HepG2 (cell line): ENCODE measurements around the gene BLMH. TPM values are rescaled to one million over a fixed set of nuclear protein-coding genes. Genes with fewer than 3 reads are reported as not detected.

Experiments used
- ASH2L ChIP-seq: fragments of 300-600, 200-600 bp; sonication (generic); IDR thresholded peaks from 2 replicates; pipeline ENCODE4 v1.7.0; 2017; ENCODE audit warnings: low read depth, mild to moderate bottlenecking, moderate library complexity, mixed read lengths, low read length; ENCODE audit not compliant: insufficient read length
- ATF7 ChIP-seq, 2 experiments: fragments of 450-650 bp in 1 of 2; sonication (generic) in 1 of 2; formaldehyde crosslinking in 1 of 2; IDR thresholded peaks; 2 replicates each; pipeline versions ENCODE4 v1.4.0 to v1.6.1; 2016 to 2020; ENCODE audit warnings: antibody characterized with exemption in 1 of 2, mild to moderate bottlenecking in 1 of 2, missing genetic modification reagents in 1 of 2
- CREB1 ChIP-seq, 2 experiments: fragments of 450-650 bp in 1 of 2; IDR thresholded peaks; 2 replicates each; pipeline ENCODE4 v1.6.1; 2016 to 2017; ENCODE audit warnings: control low read depth in 1 of 2, mild to moderate bottlenecking in 1 of 2, missing compliant biosample characterization in 1 of 2, missing genetic modification characterization in 1 of 2
- EP300 ChIP-seq, 3 experiments: sonication (generic) in 1 of 3; formaldehyde crosslinking in 1 of 3; IDR thresholded peaks; 2 replicates each; pipeline versions ENCODE4 v1.5.1 to v1.6.1; 2011 to 2020; ENCODE audit warnings: low read depth in 2 of 3, low read length in 2 of 3, borderline replicate concordance in 1 of 3, improper control_type of control experiment in 1 of 3, mild to moderate bottlenecking in 1 of 3, missing genetic modification reagents in 1 of 3, moderate library complexity in 1 of 3
- FOXA3 ChIP-seq: IDR thresholded peaks from 2 replicates; pipeline ENCODE4 v1.6.1; 2016; ENCODE audit warnings: missing genetic modification reagents, missing compliant biosample characterization
- GABPA ChIP-seq, 2 experiments: IDR thresholded peaks; 2 replicates each; pipeline ENCODE4 v1.6.1; 2011 to 2016; ENCODE audit warnings: low read depth in 2 of 2, low read length in 1 of 2, missing biosample characterization in 1 of 2, missing genetic modification characterization in 1 of 2
- GATAD2A ChIP-seq: IDR thresholded peaks from 2 replicates; pipeline ENCODE4 v1.6.1; 2016
- HNF4A ChIP-seq: sonication (generic); formaldehyde crosslinking; IDR thresholded peaks from 2 replicates; pipeline ENCODE4 v1.4.0; 2020; ENCODE audit warnings: missing genetic modification reagents
- KDM6A ChIP-seq: IDR thresholded peaks from 2 replicates; pipeline ENCODE4 v1.6.1; 2016; ENCODE audit warnings: low read depth
- MBD4 ChIP-seq: IDR thresholded peaks from 2 replicates; pipeline ENCODE4 v1.6.1; 2012; ENCODE audit warnings: low read length, inconsistent platforms, borderline replicate concordance
- NCOR1 ChIP-seq: fragments of 200-600 bp; sonication (generic); IDR thresholded peaks from 2 replicates; pipeline ENCODE4 v1.7.0; 2017; ENCODE audit warnings: antibody characterized with exemption, low read length, borderline replicate concordance
- POLR2AphosphoS5 ChIP-seq: IDR thresholded peaks from 2 replicates; pipeline ENCODE4 v1.6.1; 2012; ENCODE audit warnings: low read depth, low read length
- SAP130 ChIP-seq: IDR thresholded peaks from 2 replicates; pipeline ENCODE4 v1.6.1; 2016; ENCODE audit warnings: low read depth
- ZBTB21 ChIP-seq: sonication (generic); formaldehyde crosslinking; IDR thresholded peaks from 2 replicates; pipeline ENCODE4 v1.4.0; 2020; ENCODE audit warnings: missing genetic modification reagents
- ZFP36 ChIP-seq: fragments of 150-350 bp; IDR thresholded peaks from 2 replicates; pipeline ENCODE4 v1.6.1; 2018; ENCODE audit warnings: borderline replicate concordance, low read length, low read depth; ENCODE audit not compliant: partially characterized antibody
- ZNF816 ChIP-seq: sonication (generic); formaldehyde crosslinking; IDR thresholded peaks from 2 replicates; pipeline ENCODE4 v1.8.0; 2022; ENCODE audit warnings: missing genetic modification reagents, mild to moderate bottlenecking, borderline replicate concordance
- polyA plus RNA-seq, 8 experiments: library from polyadenylated mRNA; depleted of rRNA in 3 of 8; stranded (reverse) in 7 of 8; unstranded in 1 of 8; fragments of >200 nt; fragmentation: Illumina TruSeq in 4 of 8; extraction: Trizol in 4 of 8; gene quantifications; 2 replicates each; pipeline versions ENCODE4 v1.2.1 to v1.2.3, GENCODE V29; 2011 to 2016; ENCODE audit warnings: low read depth in 4 of 8, missing spikeins in 1 of 8, mixed read lengths in 1 of 8; ENCODE audit not compliant: insufficient read depth in 1 of 8
- total RNA-seq, 5 experiments: library from RNA; depleted of rRNA; stranded (reverse); fragments of >200 nt; fragmentation: Illumina TruSeq; extraction: Trizol; gene quantifications; 2 replicates each; pipeline ENCODE4 v1.2.3, GENCODE V29; 2016; ENCODE audit warnings: low read depth in 1 of 5
- TF ChIP-seq, protein P1 (sequence below): IDR thresholded peaks from 2 replicates; pipeline ENCODE4 v1.6.1; 2016; ENCODE audit warnings: missing biosample characterization, missing genetic modification reagents, low read depth
- TF ChIP-seq, protein P2 (sequence below): sonication (generic); formaldehyde crosslinking; IDR thresholded peaks from 2 replicates; pipeline ENCODE4 v1.8.0; 2022; ENCODE audit warnings: mild to moderate bottlenecking, missing genetic modification reagents
- TF ChIP-seq, protein P3 (sequence below): sonication (generic); formaldehyde crosslinking; IDR thresholded peaks from 2 replicates; pipeline ENCODE4 v1.5.1; 2020; ENCODE audit warnings: mild to moderate bottlenecking, missing genetic modification reagents, borderline replicate concordance

The BLMH gene
- total and polyA plus RNA-seq, 2 of the 13 experiments (the other 11 are each of a cell fraction or from before 2014, with no cell fraction given) = 12.1 to 41.0 TPM

DNA sequence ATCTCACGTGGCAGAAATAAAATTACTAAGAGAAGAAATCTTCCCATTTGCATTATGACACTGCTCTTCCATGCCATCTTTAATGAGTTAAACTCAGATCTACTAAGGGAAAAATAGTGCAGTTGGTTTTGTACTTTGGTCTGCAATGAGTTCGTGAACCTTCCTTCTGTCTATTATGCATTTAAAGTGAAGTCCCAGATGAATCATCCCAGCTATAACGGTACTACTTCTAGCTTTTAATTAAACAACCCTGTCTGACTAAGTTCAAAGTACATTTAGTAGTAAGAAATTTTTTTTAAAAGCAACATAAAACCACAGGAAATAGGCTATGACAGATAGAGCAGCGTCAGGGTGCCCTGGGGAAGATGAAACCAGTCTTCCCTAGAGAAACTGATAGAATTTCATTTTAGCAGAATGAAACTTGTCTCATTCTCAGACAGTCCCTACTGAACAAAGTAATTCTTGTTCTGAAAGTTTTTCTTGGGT lies 40.4 kb upstream of the BLMH start (continued):
- TF ChIP-seq, protein P1, sequence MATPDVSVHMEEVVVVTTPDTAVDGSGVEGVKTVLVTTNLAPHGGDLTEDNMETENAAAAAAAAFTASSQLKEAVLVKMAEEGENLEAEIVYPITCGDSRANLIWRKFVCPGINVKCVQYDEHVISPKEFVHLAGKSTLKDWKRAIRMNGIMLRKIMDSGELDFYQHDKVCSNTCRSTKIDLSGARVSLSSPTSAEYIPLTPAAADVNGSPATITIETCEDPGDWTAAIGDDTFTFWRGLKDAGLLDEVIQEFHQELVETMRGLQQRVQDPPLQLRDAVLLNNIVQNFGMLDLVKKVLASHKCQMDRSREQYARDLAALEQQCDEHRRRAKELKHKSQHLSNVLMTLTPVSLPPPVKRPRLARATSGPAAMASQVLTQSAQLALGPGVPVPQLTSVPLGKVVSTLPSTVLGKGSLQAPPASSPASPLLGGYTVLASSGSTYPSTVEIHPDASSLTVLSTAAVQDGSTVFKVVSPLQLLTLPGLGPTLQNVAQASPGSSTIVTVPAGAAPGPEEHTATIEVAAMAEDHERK = no peak
- TF ChIP-seq HNF4A (CRISPR knock-in tag) (peak; percentile 70), SAP130 (peak; percentile 40), GABPA (IDR thresholded peaks at IDR 0.05; ENCODE audit: low read depth, low read length) (no peak), GABPA (CRISPR knock-in tag; IDR thresholded peaks at IDR 0.05; ENCODE audit: low read depth) (peak; percentile 42; the same call in 1 of the 2 replicates), ZBTB21 (CRISPR knock-in tag) (0 out of 2 replicates have a peak, but pooled peaks have one; percentile 33), GATAD2A (peak; percentile 65), POLR2AphosphoS5 (no peak), NCOR1 (peak; percentile 82; the same call in 1 of the 2 replicates), CREB1 (IDR thresholded peaks at IDR 0.05) (no peak), CREB1 (CRISPR knock-in tag; IDR thresholded peaks at IDR 0.05) (peak; percentile 42; the same call in 1 of the 2 replicates), EP300 (IDR thresholded peaks at IDR 0.05; ENCODE audit: low read depth in 2 of 2, low read length in 2 of 2) (0 out of 4 replicates have a peak, but pooled peaks of 1 of the 2 experiments have one; percentile 37), EP300 (CRISPR knock-in tag; IDR thresholded peaks at IDR 0.05; ENCODE audit: borderline replicate concordance) (no peak), ZFP36 (no peak), MBD4 (no peak), ASH2L (peak; percentile 58), FOXA3 (peak; percentile 48; the same call in 1 of the 2 replicates), ATF7 (IDR thresholded peaks at IDR 0.05) (no peak), ATF7 (CRISPR knock-in tag; IDR thresholded peaks at IDR 0.05) (no peak), KDM6A (CRISPR knock-in tag) (peak; percentile 63; the same call in 1 of the 2 replicates), ZNF816 (no peak)
- TF ChIP-seq, protein P2, sequence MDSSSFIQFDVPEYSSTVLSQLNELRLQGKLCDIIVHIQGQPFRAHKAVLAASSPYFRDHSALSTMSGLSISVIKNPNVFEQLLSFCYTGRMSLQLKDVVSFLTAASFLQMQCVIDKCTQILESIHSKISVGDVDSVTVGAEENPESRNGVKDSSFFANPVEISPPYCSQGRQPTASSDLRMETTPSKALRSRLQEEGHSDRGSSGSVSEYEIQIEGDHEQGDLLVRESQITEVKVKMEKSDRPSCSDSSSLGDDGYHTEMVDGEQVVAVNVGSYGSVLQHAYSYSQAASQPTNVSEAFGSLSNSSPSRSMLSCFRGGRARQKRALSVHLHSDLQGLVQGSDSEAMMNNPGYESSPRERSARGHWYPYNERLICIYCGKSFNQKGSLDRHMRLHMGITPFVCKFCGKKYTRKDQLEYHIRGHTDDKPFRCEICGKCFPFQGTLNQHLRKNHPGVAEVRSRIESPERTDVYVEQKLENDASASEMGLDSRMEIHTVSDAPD (CRISPR knock-in tag) = no peak
- TF ChIP-seq, protein P3, sequence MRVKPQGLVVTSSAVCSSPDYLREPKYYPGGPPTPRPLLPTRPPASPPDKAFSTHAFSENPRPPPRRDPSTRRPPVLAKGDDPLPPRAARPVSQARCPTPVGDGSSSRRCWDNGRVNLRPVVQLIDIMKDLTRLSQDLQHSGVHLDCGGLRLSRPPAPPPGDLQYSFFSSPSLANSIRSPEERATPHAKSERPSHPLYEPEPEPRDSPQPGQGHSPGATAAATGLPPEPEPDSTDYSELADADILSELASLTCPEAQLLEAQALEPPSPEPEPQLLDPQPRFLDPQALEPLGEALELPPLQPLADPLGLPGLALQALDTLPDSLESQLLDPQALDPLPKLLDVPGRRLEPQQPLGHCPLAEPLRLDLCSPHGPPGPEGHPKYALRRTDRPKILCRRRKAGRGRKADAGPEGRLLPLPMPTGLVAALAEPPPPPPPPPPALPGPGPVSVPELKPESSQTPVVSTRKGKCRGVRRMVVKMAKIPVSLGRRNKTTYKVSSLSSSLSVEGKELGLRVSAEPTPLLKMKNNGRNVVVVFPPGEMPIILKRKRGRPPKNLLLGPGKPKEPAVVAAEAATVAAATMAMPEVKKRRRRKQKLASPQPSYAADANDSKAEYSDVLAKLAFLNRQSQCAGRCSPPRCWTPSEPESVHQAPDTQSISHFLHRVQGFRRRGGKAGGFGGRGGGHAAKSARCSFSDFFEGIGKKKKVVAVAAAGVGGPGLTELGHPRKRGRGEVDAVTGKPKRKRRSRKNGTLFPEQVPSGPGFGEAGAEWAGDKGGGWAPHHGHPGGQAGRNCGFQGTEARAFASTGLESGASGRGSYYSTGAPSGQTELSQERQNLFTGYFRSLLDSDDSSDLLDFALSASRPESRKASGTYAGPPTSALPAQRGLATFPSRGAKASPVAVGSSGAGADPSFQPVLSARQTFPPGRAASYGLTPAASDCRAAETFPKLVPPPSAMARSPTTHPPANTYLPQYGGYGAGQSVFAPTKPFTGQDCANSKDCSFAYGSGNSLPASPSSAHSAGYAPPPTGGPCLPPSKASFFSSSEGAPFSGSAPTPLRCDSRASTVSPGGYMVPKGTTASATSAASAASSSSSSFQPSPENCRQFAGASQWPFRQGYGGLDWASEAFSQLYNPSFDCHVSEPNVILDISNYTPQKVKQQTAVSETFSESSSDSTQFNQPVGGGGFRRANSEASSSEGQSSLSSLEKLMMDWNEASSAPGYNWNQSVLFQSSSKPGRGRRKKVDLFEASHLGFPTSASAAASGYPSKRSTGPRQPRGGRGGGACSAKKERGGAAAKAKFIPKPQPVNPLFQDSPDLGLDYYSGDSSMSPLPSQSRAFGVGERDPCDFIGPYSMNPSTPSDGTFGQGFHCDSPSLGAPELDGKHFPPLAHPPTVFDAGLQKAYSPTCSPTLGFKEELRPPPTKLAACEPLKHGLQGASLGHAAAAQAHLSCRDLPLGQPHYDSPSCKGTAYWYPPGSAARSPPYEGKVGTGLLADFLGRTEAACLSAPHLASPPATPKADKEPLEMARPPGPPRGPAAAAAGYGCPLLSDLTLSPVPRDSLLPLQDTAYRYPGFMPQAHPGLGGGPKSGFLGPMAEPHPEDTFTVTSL = peak; percentile 68; the same call in 1 of the 2 replicates
